ENCODE measurements around the gene TICAM1.

Gene TICAM1

DNA sequence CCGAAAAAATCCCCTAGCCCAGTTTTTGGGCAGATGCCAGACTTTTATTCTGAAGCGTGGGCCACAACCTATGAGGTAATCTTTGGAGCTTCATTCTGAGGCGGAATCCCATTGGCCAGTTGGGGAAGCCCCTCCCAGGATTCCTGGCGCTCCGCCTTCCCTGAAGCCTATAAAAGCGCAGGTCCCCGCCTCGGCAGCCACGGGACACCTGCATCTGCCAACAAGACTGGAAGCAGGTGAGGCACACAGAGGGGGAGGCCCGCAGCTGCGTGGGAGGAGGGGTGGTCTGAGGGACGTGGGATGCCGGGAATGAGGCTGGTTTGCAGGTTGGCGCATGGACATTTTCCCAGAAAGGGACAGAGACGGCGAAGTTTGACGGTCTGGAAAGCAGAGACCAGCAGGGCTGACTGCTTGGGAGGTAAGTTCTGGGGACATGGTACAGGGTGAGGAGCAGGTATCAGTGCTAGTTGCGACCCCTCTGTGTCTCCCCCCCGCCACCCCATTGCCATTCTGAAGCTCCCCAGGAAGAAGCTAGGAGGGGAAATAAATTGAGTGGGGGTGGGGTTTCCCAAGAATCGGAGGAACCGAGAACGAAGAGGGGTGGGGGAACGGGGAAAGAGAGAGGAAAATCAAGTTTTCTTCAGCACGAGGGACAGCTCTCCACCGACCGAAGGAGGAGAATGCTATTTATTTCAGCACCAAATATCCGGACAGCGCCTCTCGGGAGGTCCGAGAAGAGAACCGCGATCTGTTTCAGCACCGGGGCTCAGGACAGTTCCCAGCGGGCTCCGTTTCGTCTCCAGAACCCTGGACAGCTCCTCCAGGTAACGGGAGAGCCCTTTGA lies 62.4 kb downstream of the TICAM1 start:
- peak; percentile 39 to 56 for DNase-seq
